ENCODE measurements around the gene KRTAP4-7. TPM values are rescaled to one million over a fixed set of nuclear protein-coding genes. Genes with fewer than 3 reads are reported as not detected.
"Not testable (repeated sequence)": the region's sequence is repeated elsewhere in the genome, so short reads cannot be mapped to it uniquely, and the experiment has no call there.

The KRTAP4-7 gene
- total RNA-seq, 5 donors from 2014 or later (not counting 1 experiment from before 2014, with no cell fraction given), result not detected

DNA sequence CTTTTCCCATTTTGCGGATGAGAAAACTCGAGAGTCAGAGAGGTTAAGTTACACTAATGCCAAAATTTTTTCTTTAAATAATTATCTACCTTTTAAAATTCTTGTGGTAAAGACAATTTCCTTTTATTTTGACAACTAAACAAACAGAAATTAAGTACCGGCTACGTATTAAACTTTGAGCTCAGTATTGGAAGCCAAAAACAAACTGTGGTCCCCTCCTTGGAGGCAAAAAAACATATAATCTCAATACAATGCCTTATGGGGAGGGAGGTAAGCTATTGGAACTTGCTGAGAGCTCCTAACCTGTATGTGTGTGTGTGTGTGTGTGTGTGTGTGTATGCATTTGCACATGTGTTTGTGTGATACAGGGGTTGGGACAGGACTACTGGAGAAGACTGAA is 20.5 kb upstream of the KRTAP4-7 start:
- Mint-ChIP-seq H3K4me1 (peaks cover 0 to 4% (median 0%) of the 10 kb centered on the region in 3 donors), H3K4me3 (no peak overlapping the region), H3K27ac (no peak overlapping the region), H3K27me3 (peaks cover 26 to 31% of the 10 kb centered on the region in 2 donors), H3K36me3 (no peaks in the 10 kb centered on the region), H3K9me3 (no peaks in the 10 kb centered on the region)
- no peak overlapping the region for H3K27ac ChIP-seq (ENCODE audit: low read length)
- DNase-seq (no peak), ATAC-seq (replicated peaks in 1 of 4) (no peak)
- CTCF ChIA-PET, result no interaction called here
- peaks cover 3 to 4% of the 10 kb centered on the region in 2 experiments for H3K27me3 ChIP-seq (replicated peaks in 1 of 2; ENCODE audit: control insufficient read depth in 2 of 2, extremely low read depth in 1 of 2, insufficient read depth in 2 of 2, low read length in 1 of 2)
- POLR2A ChIA-PET, result no interaction called here
- WGBS (ENCODE audit: insufficient coverage), result no CpG with 5 or more reads among the region's 4 CpGs
- no peaks in the 10 kb centered on the region for H3K36me3 ChIP-seq (ENCODE audit: control insufficient read depth in 2 of 2, extremely low read depth in 1 of 2, insufficient read depth in 1 of 2, low read length in 1 of 2)
- H3K4me3 ChIP-seq (ENCODE audit: control insufficient read depth in 1 of 2, extremely low read depth in 1 of 2, low read length in 1 of 2), result no peak overlapping the region
- H3K9me3 ChIP-seq, result no peaks in the 10 kb centered on the region
- no peaks in the 10 kb centered on the region for H3K4me1 ChIP-seq (ENCODE audit: control insufficient read depth in 1 of 2, extremely low read depth in 1 of 2, insufficient read depth in 2 of 2, low read length in 2 of 2)

DNA sequence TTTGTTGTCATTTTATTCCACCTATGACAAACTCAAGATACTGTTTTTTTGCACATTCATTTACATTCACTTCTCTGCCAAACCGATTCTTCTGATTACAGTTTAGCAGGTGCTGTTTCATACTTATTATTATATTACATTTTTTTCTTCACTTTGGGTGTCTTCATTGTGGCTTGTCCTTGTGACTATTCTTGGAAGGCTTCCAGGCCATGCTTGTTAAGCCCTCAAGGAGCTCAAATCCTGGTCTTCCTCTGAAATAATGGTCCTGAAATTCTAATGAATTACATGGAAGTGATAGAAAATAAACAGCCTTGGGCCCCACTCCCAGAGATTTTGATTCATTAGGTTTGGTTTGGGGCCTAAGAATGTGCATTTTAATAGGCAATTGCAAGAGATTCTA is 19.6 kb upstream of the KRTAP4-7 start:
- no peaks in the 10 kb centered on the region for H3K36me3 ChIP-seq (ENCODE audit: control insufficient read depth in 2 of 2, extremely low read depth in 1 of 2, insufficient read depth in 1 of 2, low read length in 1 of 2)
- Mint-ChIP-seq H3K9me3 (no peaks in the 10 kb centered on the region), H3K27ac (no peak overlapping the region), H3K4me1 (peaks cover 0 to 2% (median 0%) of the 10 kb centered on the region in 3 donors), H3K27me3 (peaks cover 18 to 23% of the 10 kb centered on the region in 2 donors), H3K36me3 (no peaks in the 10 kb centered on the region), H3K4me3 (no peak overlapping the region)
- H3K4me3 ChIP-seq (ENCODE audit: control insufficient read depth in 1 of 2, extremely low read depth in 1 of 2, low read length in 1 of 2), result no peak overlapping the region
- ChIA-PET POLR2A (no interaction called here), CTCF (no interaction called here)
- DNase-seq, result no peak
- H3K4me1 ChIP-seq (ENCODE audit: control insufficient read depth in 1 of 2, extremely low read depth in 1 of 2, insufficient read depth in 2 of 2, low read length in 2 of 2), result no peaks in the 10 kb centered on the region
- ATAC-seq (replicated peaks in 1 of 4), result no peak
- no peak overlapping the region for H3K27ac ChIP-seq (ENCODE audit: low read length)
- H3K9me3 ChIP-seq, result no peaks in the 10 kb centered on the region
- WGBS (ENCODE audit: insufficient coverage), result no CpG with 5 or more reads among the region's 1 CpG
- H3K27me3 ChIP-seq (replicated peaks in 1 of 2; ENCODE audit: control insufficient read depth in 2 of 2, extremely low read depth in 1 of 2, insufficient read depth in 2 of 2, low read length in 1 of 2), result peaks cover 2 to 3% of the 10 kb centered on the region in 2 experiments

- 100% methylated on average over 2 of the region's 16 CpGs for WGBS (ENCODE audit: insufficient coverage)
- H3K4me1 Mint-ChIP-seq; H3K9me3 ChIP-seq; POLR2A ChIA-PET; H3K4me3 ChIP-seq (ENCODE audit: control insufficient read depth in 1 of 2, extremely low read depth in 1 of 2, low read length in 1 of 2); H3K36me3 ChIP-seq (ENCODE audit: control insufficient read depth in 2 of 2, extremely low read depth in 1 of 2, insufficient read depth in 1 of 2, low read length in 1 of 2); H3K27ac ChIP-seq (ENCODE audit: low read length); H3K27ac Mint-ChIP-seq; H3K27me3 ChIP-seq (replicated peaks in 1 of 2; ENCODE audit: control insufficient read depth in 2 of 2, extremely low read depth in 1 of 2, insufficient read depth in 2 of 2, low read length in 1 of 2); H3K36me3 Mint-ChIP-seq; ATAC-seq (replicated peaks in 1 of 4); DNase-seq; H3K4me1 ChIP-seq (ENCODE audit: control insufficient read depth in 1 of 2, extremely low read depth in 1 of 2, insufficient read depth in 2 of 2, low read length in 2 of 2); H3K9me3 Mint-ChIP-seq; H3K4me3 Mint-ChIP-seq: not testable (repeated sequence)
- CTCF ChIA-PET, result interaction anchor here in 1 of 2 donors (0.5 kb wide), 1 partner anchor 125 kb away, joined by 3 read pairs; no protein-coding TSS in a partner anchor
- peaks cover 14 to 17% of the 10 kb centered on the region in 2 donors for H3K27me3 Mint-ChIP-seq
These were observed 18.8 kb upstream of the KRTAP4-7 start for GRCh38 chr17:41065016-41065689.

DNA sequence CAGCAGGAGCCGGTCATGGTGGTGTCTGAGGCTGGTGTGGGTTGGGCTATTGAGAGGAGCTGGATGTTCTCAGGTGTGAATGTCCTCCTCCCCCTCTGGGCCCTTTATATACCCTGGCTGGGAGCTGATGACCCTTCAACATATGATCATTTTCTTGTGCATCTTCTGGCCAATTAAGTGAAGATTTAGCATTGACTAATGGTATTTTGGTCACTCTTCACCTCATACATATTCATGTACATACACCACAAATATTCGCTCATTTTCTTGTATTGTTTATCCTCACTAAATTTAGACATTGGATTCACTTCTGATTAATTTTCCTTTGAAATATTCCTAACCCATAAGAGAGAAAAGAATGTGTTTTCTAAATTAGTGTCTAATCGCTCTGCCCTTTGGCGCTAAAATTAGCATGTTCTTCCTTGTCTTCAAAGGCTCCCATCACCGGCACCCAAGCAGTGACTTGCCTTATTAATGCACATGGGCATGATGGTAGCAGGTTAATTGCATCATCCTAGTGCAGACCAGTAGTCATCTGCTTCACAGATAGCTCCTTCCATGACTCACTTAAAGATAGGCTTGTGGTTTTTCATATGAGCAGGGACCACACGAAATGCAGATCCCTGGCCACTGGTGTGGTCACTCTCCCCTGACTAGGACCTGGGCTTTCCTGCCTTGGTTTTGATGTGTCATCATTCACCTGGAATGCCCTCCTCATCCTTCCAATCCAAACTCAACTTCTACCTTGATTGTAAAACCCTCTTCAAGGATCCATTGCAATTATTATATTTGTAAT is 17.9 kb upstream of the KRTAP4-7 start, which contains the start of gene KRTAP2-4:
TSS of gene KRTAP2-4 (minus strand) at position 51 of the 796 bp plus-strand sequence. CDS start at position 17, 34 bp downstream.
- ChIA-PET CTCF (no interaction called here), POLR2A (no interaction called here)
- Histone ChIP-seq H3K4me3 (ENCODE audit: control insufficient read depth in 1 of 2, extremely low read depth in 1 of 2, low read length in 1 of 2) (no peak within 1 kb of the TSS), H3K36me3 (ENCODE audit: control insufficient read depth in 2 of 2, extremely low read depth in 1 of 2, insufficient read depth in 1 of 2, low read length in 1 of 2) (no peaks in the 10 kb centered on the region), H3K27ac (ENCODE audit: low read length) (no peak within 1 kb of the TSS), H3K9me3 (no peaks in the 10 kb centered on the region), H3K27me3 (replicated peaks in 1 of 2; ENCODE audit: control insufficient read depth in 2 of 2, extremely low read depth in 1 of 2, insufficient read depth in 2 of 2, low read length in 1 of 2) (no peaks in the 10 kb centered on the region), H3K4me1 (ENCODE audit: control insufficient read depth in 1 of 2, extremely low read depth in 1 of 2, insufficient read depth in 2 of 2, low read length in 2 of 2) (no peaks in the 10 kb centered on the region)
- no peak for DNase-seq
- Mint-ChIP-seq H3K27ac (no peak within 1 kb of the TSS), H3K4me1 (no peaks in the 10 kb centered on the region), H3K36me3 (no peaks in the 10 kb centered on the region), H3K27me3 (peaks cover 7 to 8% of the 10 kb centered on the region in 2 donors), H3K4me3 (no peak within 1 kb of the TSS), H3K9me3 (no peaks in the 10 kb centered on the region)
- WGBS (ENCODE audit: insufficient coverage), result 96% methylated on average over 4 of the region's 6 CpGs
- ATAC-seq (replicated peaks in 1 of 4), result no peak

DNA sequence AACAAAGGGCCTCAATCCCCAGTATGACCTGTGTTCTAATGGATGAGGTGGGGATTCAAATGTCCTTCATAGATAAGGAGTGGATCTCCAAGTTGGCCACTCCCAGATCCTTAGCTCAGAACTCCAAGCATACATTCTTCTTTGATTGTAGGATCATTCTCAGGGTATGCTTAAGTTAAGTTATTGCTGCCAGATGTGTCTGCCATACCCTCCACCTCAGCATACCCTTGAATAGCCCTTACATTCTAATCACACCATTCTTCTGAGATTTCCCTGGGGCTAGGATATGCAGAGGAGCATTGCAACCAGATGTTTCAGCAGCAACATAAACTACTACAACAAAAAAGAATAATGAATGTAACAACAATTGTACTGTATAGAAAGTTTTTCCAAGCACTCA is 16.7 kb upstream of the KRTAP4-7 start:
- H3K27me3 Mint-ChIP-seq, result peaks cover 0 to 2% of the 10 kb centered on the region in 2 donors
- H3K4me1 Mint-ChIP-seq, result no peaks in the 10 kb centered on the region
- ChIA-PET POLR2A (interaction anchor here in 1 of 2 donors (0.7 kb wide), 1 partner anchor 15 kb away, joined by 3 read pairs; no protein-coding TSS in a partner anchor), CTCF (no interaction called here)
- H3K4me3 ChIP-seq (ENCODE audit: control insufficient read depth in 1 of 2, extremely low read depth in 1 of 2, low read length in 1 of 2), result no peak overlapping the region
- no peaks in the 10 kb centered on the region for H3K36me3 Mint-ChIP-seq
- no peak for DNase-seq
- H3K36me3 ChIP-seq (ENCODE audit: control insufficient read depth in 2 of 2, extremely low read depth in 1 of 2, insufficient read depth in 1 of 2, low read length in 1 of 2), result no peaks in the 10 kb centered on the region
- no peak for ATAC-seq (replicated peaks in 1 of 4)
- H3K27me3 ChIP-seq (replicated peaks in 1 of 2; ENCODE audit: control insufficient read depth in 2 of 2, extremely low read depth in 1 of 2, insufficient read depth in 2 of 2, low read length in 1 of 2), result no peaks in the 10 kb centered on the region
- H3K27ac ChIP-seq (ENCODE audit: low read length), result no peak overlapping the region
- H3K9me3 Mint-ChIP-seq, result no peaks in the 10 kb centered on the region
- H3K27ac Mint-ChIP-seq, result no peak overlapping the region
- no peak overlapping the region for H3K4me3 Mint-ChIP-seq
- no peaks in the 10 kb centered on the region for H3K9me3 ChIP-seq
- H3K4me1 ChIP-seq (ENCODE audit: control insufficient read depth in 1 of 2, extremely low read depth in 1 of 2, insufficient read depth in 2 of 2, low read length in 2 of 2), result no peaks in the 10 kb centered on the region

- Mint-ChIP-seq H3K27me3 (peaks cover 0 to 3% of the 10 kb centered on the region in 2 donors), H3K36me3 (no peaks in the 10 kb centered on the region), H3K9me3 (no peaks in the 10 kb centered on the region), H3K4me3 (no peak overlapping the region), H3K27ac (no peak overlapping the region), H3K4me1 (no peaks in the 10 kb centered on the region)
- H3K9me3 ChIP-seq, result no peaks in the 10 kb centered on the region
- 100% methylated on average over 1 of the region's 3 CpGs for WGBS (ENCODE audit: insufficient coverage)
- H3K4me1 ChIP-seq (ENCODE audit: control insufficient read depth in 1 of 2, extremely low read depth in 1 of 2, insufficient read depth in 2 of 2, low read length in 2 of 2), result no peaks in the 10 kb centered on the region
- DNase-seq (no peak), ATAC-seq (replicated peaks in 1 of 4) (no peak)
- CTCF ChIA-PET, result no interaction called here
- H3K4me3 ChIP-seq (ENCODE audit: control insufficient read depth in 1 of 2, extremely low read depth in 1 of 2, low read length in 1 of 2), result no peak overlapping the region
- no peaks in the 10 kb centered on the region for H3K27me3 ChIP-seq (replicated peaks in 1 of 2; ENCODE audit: control insufficient read depth in 2 of 2, extremely low read depth in 1 of 2, insufficient read depth in 2 of 2, low read length in 1 of 2)
- no peak overlapping the region for H3K27ac ChIP-seq (ENCODE audit: low read length)
- POLR2A ChIA-PET, result no interaction called here
- no peaks in the 10 kb centered on the region for H3K36me3 ChIP-seq (ENCODE audit: control insufficient read depth in 2 of 2, extremely low read depth in 1 of 2, insufficient read depth in 1 of 2, low read length in 1 of 2)
These were observed 14.9 kb upstream of the KRTAP4-7 start for GRCh38 chr17:41069031-41069430.

All from T-cell (primary cell).